Measurements from ENCODE around the gene C7.

DNA sequence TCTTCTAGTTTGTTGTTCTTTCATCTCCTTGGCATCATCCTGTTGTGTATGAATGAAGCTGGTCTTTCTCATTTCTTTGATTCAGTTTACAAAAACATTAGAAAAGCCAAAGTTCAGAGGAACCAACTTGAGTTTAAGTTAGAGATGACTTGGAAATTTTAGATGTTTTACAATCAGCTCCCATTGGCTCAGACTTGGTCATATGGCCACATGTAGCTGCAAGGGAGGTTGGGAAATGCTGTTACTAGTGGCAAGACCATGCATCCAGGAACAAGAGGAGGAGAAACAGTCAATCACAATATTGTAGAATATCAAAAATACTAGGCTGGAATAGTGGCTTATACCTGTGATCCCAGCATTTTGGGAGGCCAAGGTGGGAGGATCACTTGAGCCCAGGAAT is 48.6 kb upstream of the C7 start:
- TF ChIP-seq, protein P1, sequence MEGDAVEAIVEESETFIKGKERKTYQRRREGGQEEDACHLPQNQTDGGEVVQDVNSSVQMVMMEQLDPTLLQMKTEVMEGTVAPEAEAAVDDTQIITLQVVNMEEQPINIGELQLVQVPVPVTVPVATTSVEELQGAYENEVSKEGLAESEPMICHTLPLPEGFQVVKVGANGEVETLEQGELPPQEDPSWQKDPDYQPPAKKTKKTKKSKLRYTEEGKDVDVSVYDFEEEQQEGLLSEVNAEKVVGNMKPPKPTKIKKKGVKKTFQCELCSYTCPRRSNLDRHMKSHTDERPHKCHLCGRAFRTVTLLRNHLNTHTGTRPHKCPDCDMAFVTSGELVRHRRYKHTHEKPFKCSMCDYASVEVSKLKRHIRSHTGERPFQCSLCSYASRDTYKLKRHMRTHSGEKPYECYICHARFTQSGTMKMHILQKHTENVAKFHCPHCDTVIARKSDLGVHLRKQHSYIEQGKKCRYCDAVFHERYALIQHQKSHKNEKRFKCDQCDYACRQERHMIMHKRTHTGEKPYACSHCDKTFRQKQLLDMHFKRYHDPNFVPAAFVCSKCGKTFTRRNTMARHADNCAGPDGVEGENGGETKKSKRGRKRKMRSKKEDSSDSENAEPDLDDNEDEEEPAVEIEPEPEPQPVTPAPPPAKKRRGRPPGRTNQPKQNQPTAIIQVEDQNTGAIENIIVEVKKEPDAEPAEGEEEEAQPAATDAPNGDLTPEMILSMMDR (IDR thresholded peaks at IDR 0.05), result no peak
- no peak for TF ChIP-seq POLR2AphosphoS5 (IDR thresholded peaks at IDR 0.05)
- TF ChIP-seq POLR2A (IDR thresholded peaks at IDR 0.05), result no peak
